ENCODE data around the gene FAM177A1.
"Not testable (repeated sequence)": the region's sequence is repeated elsewhere in the genome, so short reads cannot be mapped to it uniquely, and the experiment has no call there.

FAM177A1 gene

GRCh38 chr14:35044939-35045797, 904 bp upstream of the FAM177A1 start:
- intact Hi-C loops (cut with micrococcal nuclease): loop anchor here (5.0 to 10.0 kb wide), 2 partner anchors 77 to 370 kb away; partner anchors contain the start of genes PPP2R3C and PRORP
- peaks cover 20% of the 10 kb centered on the region for H3K36me3 Mint-ChIP-seq (ENCODE audit: low read depth)
- H3K27ac Mint-ChIP-seq: peak overlapping the region; percentile 98

GRCh38 chr14:35045798-35046047, 349 bp upstream of the FAM177A1 start:
- H3K27me3 Mint-ChIP-seq: no peaks in the 10 kb centered on the region
- H3K4me3 Mint-ChIP-seq: peak overlapping the region; percentile 99
- peak overlapping the region; percentile 98 for H3K27ac Mint-ChIP-seq
- peaks cover 25% of the 10 kb centered on the region for H3K36me3 Mint-ChIP-seq (ENCODE audit: low read depth)
- intact Hi-C loops (cut with micrococcal nuclease): loop anchor here (1.0 to 10.0 kb wide), 4 partner anchors 63 to 369 kb away; partner anchors contain the start of genes BAZ1A, PPP2R3C, PRORP and SRP54
- H3K9me3 Mint-ChIP-seq: no peaks in the 10 kb centered on the region
- peaks cover 36% of the 10 kb centered on the region for H3K4me1 Mint-ChIP-seq (ENCODE audit: low read depth)

More at GRCh38 chr14:35044939-35045797, 904 bp upstream of the FAM177A1 start:
- Mint-ChIP-seq H3K9me3 (no peaks in the 10 kb centered on the region), H3K4me1 (ENCODE audit: low read depth) (peaks cover 32% of the 10 kb centered on the region), H3K27me3 (no peaks in the 10 kb centered on the region), H3K4me3 (peak overlapping the region; percentile 99)

GRCh38 chr14:35046751-35047536, 872 bp downstream of the FAM177A1 start:
- H3K4me3 Mint-ChIP-seq: peak overlapping the region; percentile 99
- H3K4me1 Mint-ChIP-seq (ENCODE audit: low read depth): peaks cover 38% of the 10 kb centered on the region
- intact Hi-C loops (cut with micrococcal nuclease): loop anchor here (1.0 to 10.0 kb wide), 4 partner anchors 65 to 368 kb away; partner anchors contain the start of genes BAZ1A, PPP2R3C, PRORP and SRP54
- H3K9me3 Mint-ChIP-seq: no peaks in the 10 kb centered on the region
- peaks cover 27% of the 10 kb centered on the region for H3K36me3 Mint-ChIP-seq (ENCODE audit: low read depth)
- no peaks in the 10 kb centered on the region for H3K27me3 Mint-ChIP-seq
- H3K27ac Mint-ChIP-seq: peak overlapping the region; percentile 98

GRCh38 chr14:35047976-35048513, 2.0 kb downstream of the FAM177A1 start:
- Mint-ChIP-seq H3K36me3 (ENCODE audit: low read depth) (peaks cover 34% of the 10 kb centered on the region), H3K27ac (no peak overlapping the region), H3K4me3 (no peak overlapping the region), H3K4me1 (ENCODE audit: low read depth) (peaks cover 38% of the 10 kb centered on the region), H3K27me3 (no peaks in the 10 kb centered on the region), H3K9me3 (no peaks in the 10 kb centered on the region)
- intact Hi-C loops (cut with micrococcal nuclease): loop anchor here (2.0 to 10.0 kb wide), 3 partner anchors 74 to 367 kb away; partner anchors contain the start of genes BAZ1A, PPP2R3C and PRORP

GRCh38 chr14:35050652-35051051, 4.6 kb downstream of the FAM177A1 start:
- H3K36me3 Mint-ChIP-seq (ENCODE audit: low read depth): peaks cover 53% of the 10 kb centered on the region
- H3K27ac Mint-ChIP-seq: no peak overlapping the region
- H3K4me3 Mint-ChIP-seq: no peak overlapping the region

GRCh38 chr14:35051796-35052195, 5.7 kb downstream of the FAM177A1 start:
- Mint-ChIP-seq H3K4me1 (ENCODE audit: low read depth) (peaks cover 29% of the 10 kb centered on the region), H3K4me3 (no peak overlapping the region), H3K27me3 (no peaks in the 10 kb centered on the region), H3K9me3 (no peaks in the 10 kb centered on the region), H3K36me3 (ENCODE audit: low read depth) (peaks cover 48% of the 10 kb centered on the region), H3K27ac (no peak overlapping the region)
- intact Hi-C loops (cut with micrococcal nuclease): no loop called here

More at GRCh38 chr14:35050652-35051051, 4.6 kb downstream of the FAM177A1 start:
- intact Hi-C loops (cut with micrococcal nuclease): no loop called here
- Mint-ChIP-seq H3K4me1 (ENCODE audit: low read depth) (peaks cover 30% of the 10 kb centered on the region), H3K27me3 (no peaks in the 10 kb centered on the region), H3K9me3 (no peaks in the 10 kb centered on the region)

GRCh38 chr14:35052637-35053036, 6.6 kb downstream of the FAM177A1 start:
- intact Hi-C loops (cut with micrococcal nuclease): no loop called here

GRCh38 chr14:35061113-35061791, 15.2 kb downstream of the FAM177A1 start:
- H3K4me3 Mint-ChIP-seq; H3K27ac Mint-ChIP-seq; H3K9me3 Mint-ChIP-seq; H3K27me3 Mint-ChIP-seq; intact Hi-C loops (cut with micrococcal nuclease): not testable (repeated sequence)
- H3K4me1 Mint-ChIP-seq (ENCODE audit: low read depth): peaks cover 11% of the 10 kb centered on the region
- peaks cover 56% of the 10 kb centered on the region for H3K36me3 Mint-ChIP-seq (ENCODE audit: low read depth)

More at GRCh38 chr14:35052637-35053036, 6.6 kb downstream of the FAM177A1 start:
- no peak overlapping the region for H3K27ac Mint-ChIP-seq
- H3K9me3 Mint-ChIP-seq: no peaks in the 10 kb centered on the region
- peaks cover 56% of the 10 kb centered on the region for H3K36me3 Mint-ChIP-seq (ENCODE audit: low read depth)
- peaks cover 28% of the 10 kb centered on the region for H3K4me1 Mint-ChIP-seq (ENCODE audit: low read depth)
- H3K4me3 Mint-ChIP-seq: no peak overlapping the region
- H3K27me3 Mint-ChIP-seq: no peaks in the 10 kb centered on the region

GRCh38 chr14:35065731-35066130, 19.7 kb downstream of the FAM177A1 start:
- H3K4me3 Mint-ChIP-seq; H3K27me3 Mint-ChIP-seq; H3K27ac Mint-ChIP-seq; H3K9me3 Mint-ChIP-seq; intact Hi-C loops (cut with micrococcal nuclease); H3K4me1 Mint-ChIP-seq (ENCODE audit: low read depth): not testable (repeated sequence)
- peaks cover 50% of the 10 kb centered on the region for H3K36me3 Mint-ChIP-seq (ENCODE audit: low read depth)

GRCh38 chr14:35068238-35069012, 22.4 kb downstream of the FAM177A1 start:
- peaks cover 14% of the 10 kb centered on the region for H3K4me1 Mint-ChIP-seq (ENCODE audit: low read depth)
- H3K4me3 Mint-ChIP-seq: no peak overlapping the region
- no peaks in the 10 kb centered on the region for H3K27me3 Mint-ChIP-seq
- H3K9me3 Mint-ChIP-seq: peaks cover 7% of the 10 kb centered on the region
- intact Hi-C loops (cut with micrococcal nuclease): no loop called here
- no peak overlapping the region for H3K27ac Mint-ChIP-seq
- H3K36me3 Mint-ChIP-seq (ENCODE audit: low read depth): peaks cover 49% of the 10 kb centered on the region

- Mint-ChIP-seq H3K4me3 (no peak overlapping the region), H3K27me3 (no peaks in the 10 kb centered on the region), H3K9me3 (peaks cover 7% of the 10 kb centered on the region), H3K36me3 (ENCODE audit: low read depth) (peaks cover 69% of the 10 kb centered on the region), H3K4me1 (ENCODE audit: low read depth) (peaks cover 14% of the 10 kb centered on the region), H3K27ac (peak overlapping the region; percentile 13)
- intact Hi-C loops (cut with micrococcal nuclease): no loop called here
These were observed 26.2 kb downstream of the FAM177A1 start for GRCh38 chr14:35072226-35072625.

GRCh38 chr14:35073486-35073885, 27.4 kb downstream of the FAM177A1 start:
- Mint-ChIP-seq H3K27ac (no peak overlapping the region), H3K9me3 (peaks cover 4% of the 10 kb centered on the region), H3K4me1 (ENCODE audit: low read depth) (peaks cover 14% of the 10 kb centered on the region), H3K36me3 (ENCODE audit: low read depth) (peaks cover 68% of the 10 kb centered on the region), H3K4me3 (no peak overlapping the region), H3K27me3 (no peaks in the 10 kb centered on the region)
- intact Hi-C loops (cut with micrococcal nuclease): no loop called here

GRCh38 chr14:35078082-35078481, 32.0 kb downstream of the FAM177A1 start:
- Mint-ChIP-seq H3K36me3 (ENCODE audit: low read depth) (peaks cover 57% of the 10 kb centered on the region), H3K4me3 (no peak overlapping the region), H3K27me3 (no peaks in the 10 kb centered on the region), H3K4me1 (ENCODE audit: low read depth) (peaks cover under 1% of the 10 kb centered on the region), H3K9me3 (no peaks in the 10 kb centered on the region), H3K27ac (no peak overlapping the region)
- intact Hi-C loops (cut with micrococcal nuclease): no loop called here

Data from dendritic cell treated with granulocyte-macrophage colony-stimulating factor and Interleukin-4, amounts not matched to agents 40 ng/mL and 50 ng/mL, for 4 days (primary cell).